DMS79 treated with DMSO at 0.1 percent for 48 hours (cell line): ENCODE results near the gene ADCY9.

Experiments used
- DNase-seq: peaks from one replicate; lab custom pipeline; 2025; lab: John Stamatoyannopoulos, UW

Gene ADCY9

DNA sequence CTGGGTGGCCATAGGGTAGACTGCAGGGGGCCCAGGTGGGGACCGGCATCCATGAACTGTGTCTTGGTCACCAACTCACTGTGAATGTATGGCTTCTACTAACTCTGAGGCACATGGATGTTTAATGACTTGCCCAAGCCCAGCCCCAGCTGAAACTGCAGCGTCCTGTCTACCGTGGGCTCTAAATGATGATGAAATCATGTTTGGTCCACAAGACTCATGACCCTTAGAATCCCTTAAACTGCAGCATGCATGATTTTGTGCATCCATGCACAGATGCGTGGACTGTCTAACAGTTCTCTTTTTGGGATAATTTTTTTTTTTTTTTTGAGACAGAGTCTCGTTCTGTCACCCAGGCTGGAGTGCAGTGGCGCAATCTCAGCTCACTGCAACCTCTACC lies 203.3 kb downstream of the ADCY9 start:
- no peak for DNase-seq
